ENCODE measurements around the gene CLDN34.

The CLDN34 gene

GRCh38 chrX:10015723-10016518, 48.8 kb downstream of the CLDN34 start:
- no peak for DNase-seq (ENCODE audit: low read depth in 2 of 2)

DNA sequence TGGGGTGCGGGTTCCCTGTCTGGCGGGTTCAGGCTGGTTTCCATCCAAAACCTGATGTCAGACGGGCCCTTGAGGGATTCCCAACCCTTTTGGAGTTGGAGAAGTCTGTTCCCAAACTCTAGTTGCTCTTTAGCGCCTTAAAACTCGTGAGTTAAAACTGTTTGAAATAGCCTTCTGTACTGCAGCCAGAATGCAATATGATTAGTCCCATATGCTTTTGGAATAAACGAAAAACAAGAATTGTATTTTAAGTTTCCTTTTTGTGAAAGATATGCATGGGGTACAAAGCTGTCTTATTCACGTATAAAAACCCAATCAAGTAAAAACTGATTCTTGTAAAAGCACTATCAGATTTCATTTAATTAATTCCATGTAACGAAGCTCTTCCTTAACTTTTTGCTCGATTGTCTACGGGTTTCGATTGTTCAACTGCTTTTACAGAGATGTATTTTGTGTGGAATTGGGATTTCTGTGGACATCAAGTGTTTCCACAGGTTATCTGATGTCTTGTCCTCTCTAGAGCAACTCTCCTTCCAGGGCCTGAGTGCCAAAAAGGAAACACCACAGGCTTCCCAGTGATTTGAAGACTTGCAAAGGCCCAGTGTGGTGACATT, 49.5 kb downstream of the CLDN34 start:
- no peak for DNase-seq (ENCODE audit: low read depth in 2 of 2)

DNA sequence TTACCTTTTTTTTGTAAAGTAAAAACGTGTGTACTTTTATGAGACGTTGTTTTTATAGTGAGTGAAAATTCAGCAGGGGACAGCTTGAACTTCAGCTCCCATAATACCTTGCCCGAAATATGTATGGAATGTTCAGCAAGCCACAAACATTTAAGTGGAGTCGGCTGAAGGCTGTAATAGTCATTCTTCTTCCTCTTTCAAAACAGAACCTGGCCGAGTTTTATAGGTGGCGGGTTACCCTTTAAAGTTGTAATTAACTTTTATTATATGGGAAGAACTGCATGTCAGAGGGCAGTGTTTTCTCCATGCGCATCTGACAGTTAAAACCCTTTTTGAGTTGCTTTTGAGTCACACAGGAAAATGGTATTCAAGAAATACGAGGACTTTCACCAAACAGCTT, 50.7 kb downstream of the CLDN34 start:
- DNase-seq (ENCODE audit: low read depth in 2 of 2) = peak; percentile 54 to 60

All from fibroblast of skin of left quadriceps (primary cell).